PC-9 (cell line): Measurements from ENCODE around the gene STN1. TPM values are rescaled to one million over a fixed set of nuclear protein-coding genes. Genes with fewer than 3 reads are reported as not detected.

Source experiments
- BruUV-seq: library from RNA; stranded (reverse); fragments of 400-500 nt; replicated peaks from 2 replicates; lab custom pipeline; 2021; lab: Mats Ljungman, UMichigan
- CTCF ChIA-PET: fragments of 300-600 bp; sonication (Branson Sonifier 250); formaldehyde crosslinking; loops from one replicate; lab custom pipeline; 2022; ENCODE audit warnings: antibody characterized with exemption; lab: Charles Lee
- POLR2A ChIA-PET: fragments of 300-600 bp; sonication (Branson Sonifier 250); formaldehyde crosslinking; loops from one replicate; lab custom pipeline; 2022; ENCODE audit warnings: antibody characterized with exemption; ENCODE audit not compliant: unreplicated experiment; lab: Charles Lee
- DNase-seq, 2 experiments: peaks; one replicate each; pipeline versions ENCODE4 v3.0.0 to v3.0.0-alpha.2; 2015 to 2022; ENCODE audit warnings: mixed read lengths in 1 of 2
- H2AFZ ChIP-seq: fragments of 200-600 bp; sonication (generic); 2 replicates; pipeline ENCODE4 v1.8.1; 2017; ENCODE audit warnings: antibody characterized with exemption
- H3F3A ChIP-seq: fragments of 200-600 bp; sonication (generic); 2 replicates; pipeline ENCODE4 v1.8.1; 2017; ENCODE audit warnings: antibody characterized with exemption, mild to moderate bottlenecking, low read depth; ENCODE audit not compliant: insufficient read depth
- H3K27ac ChIP-seq: fragments of 200-600 bp; sonication (generic); 2 replicates; pipeline ENCODE4 v1.6.1; 2016; ENCODE audit warnings: mixed run types
- H3K27me3 ChIP-seq: fragments of 200-600 bp; sonication (generic); 2 replicates; pipeline ENCODE4 v1.6.1; 2016; ENCODE audit warnings: low read depth, mixed run types; ENCODE audit not compliant: insufficient read depth
- H3K36me3 ChIP-seq: fragments of 200-600 bp; sonication (generic); 2 replicates; pipeline ENCODE4 v1.6.1; 2016; ENCODE audit warnings: low read depth, mixed run types
- H3K4me1 ChIP-seq: fragments of 200-600 bp; sonication (generic); replicated peaks from 2 replicates; pipeline ENCODE4 v1.6.1; 2016; ENCODE audit warnings: mixed run types; ENCODE audit not compliant: insufficient read depth
- H3K4me2 ChIP-seq: fragments of 200-600 bp; sonication (generic); 2 replicates; pipeline ENCODE4 v1.6.1; 2017; ENCODE audit warnings: mixed run types
- H3K4me3 ChIP-seq: fragments of 200-600 bp; sonication (generic); 2 replicates; pipeline ENCODE4 v1.6.1; 2016; ENCODE audit warnings: mixed run types
- H3K79me2 ChIP-seq: fragments of 200-600 bp; sonication (generic); 2 replicates; pipeline ENCODE4 v1.6.1; 2017; ENCODE audit warnings: low read depth, mixed run types
- H3K9me2 ChIP-seq: fragments of 200-600 bp; sonication (generic); 2 replicates; pipeline ENCODE4 v1.8.1; 2017; ENCODE audit warnings: mild to moderate bottlenecking; ENCODE audit not compliant: insufficient read depth
- H3K9me3 ChIP-seq: fragments of 200-600 bp; sonication (generic); 2 replicates; pipeline ENCODE4 v1.8.1; 2016; ENCODE audit warnings: low read depth; ENCODE audit not compliant: insufficient read depth
- H4K20me1 ChIP-seq: fragments of 200-600 bp; sonication (generic); 2 replicates; pipeline ENCODE4 v1.8.1; 2017; ENCODE audit not compliant: insufficient read depth
- EZH2 ChIP-seq: fragments of 200-600 bp; sonication (generic); IDR thresholded peaks from 2 replicates; pipeline ENCODE4 v1.8.0; 2017; ENCODE audit warnings: antibody characterized with exemption, low read depth
- intact Hi-C: fragments of 100-400 bp; cut with micrococcal nuclease; formaldehyde crosslinking; loops from one replicate; pipeline ENCODE4 v1.10.0; 2022; ENCODE audit not compliant: unreplicated experiment
- total RNA-seq: library from RNA; stranded (reverse); gene quantifications from 2 replicates; pipeline ENCODE4 v1.2.3, GENCODE V29; 2021
- TF ChIP-seq, protein P1 (sequence below): fragments of 200-600 bp; sonication (generic); conservative IDR thresholded peaks from 2 replicates; pipeline ENCODE4 v1.6.1; 2017; ENCODE audit warnings: mixed run types, antibody characterized with exemption, mild to moderate bottlenecking, moderate library complexity

STN1 gene
- total RNA-seq, 1 experiment from 2014 or later, result 20.5 TPM

DNA sequence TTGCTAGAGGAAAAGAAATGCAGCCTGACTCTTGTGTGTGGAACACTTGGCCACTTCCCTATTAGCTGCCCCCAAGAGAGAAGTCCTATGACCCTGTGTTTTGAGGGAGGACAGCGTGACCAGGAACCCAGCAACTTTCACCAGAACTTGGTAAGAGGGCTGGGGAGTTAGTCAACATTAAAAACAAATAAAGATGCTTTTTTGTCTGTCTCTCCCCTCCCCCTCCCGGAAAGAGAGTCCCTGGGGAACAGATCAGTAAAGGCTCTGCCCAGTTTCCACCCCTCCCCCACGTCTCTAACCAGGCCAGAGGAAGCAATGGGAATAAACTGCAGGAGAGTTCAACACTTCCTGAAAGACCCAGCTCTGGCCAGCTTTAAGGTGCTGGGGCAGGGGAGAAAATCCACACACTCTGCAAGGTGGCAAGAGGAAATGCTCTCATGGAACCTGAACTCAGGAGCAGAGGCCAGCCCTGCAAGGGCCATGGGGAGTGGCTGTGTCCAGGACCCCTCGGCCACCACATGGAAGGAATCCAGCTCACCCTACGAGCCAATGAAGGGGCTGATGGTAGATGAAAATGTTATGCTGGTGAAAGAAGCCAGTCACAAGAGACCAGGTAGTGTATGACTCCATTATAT lies 84.1 kb downstream of the STN1 start:
- Histone ChIP-seq H4K20me1 (no peaks in the 10 kb centered on the region), H3K4me1 (peaks cover 3% of the 10 kb centered on the region), H3K36me3 (no peaks in the 10 kb centered on the region), H3K79me2 (no peaks in the 10 kb centered on the region), H3K27me3 (no peaks in the 10 kb centered on the region), H2AFZ (no peak overlapping the region), H3K9me2 (no peaks in the 10 kb centered on the region), H3K27ac (no peak overlapping the region), H3K9me3 (no peaks in the 10 kb centered on the region), H3K4me2 (no peak overlapping the region), H3K4me3 (no peak overlapping the region), H3F3A (no peaks in the 10 kb centered on the region)
- ChIA-PET CTCF (no interaction called here), POLR2A (no interaction called here)
- DNase-seq, result no peak
- BruUV-seq, result no TSS peak
- intact Hi-C loops, result no loop called here
- TF ChIP-seq EZH2, result no peak
- TF ChIP-seq, protein P1, sequence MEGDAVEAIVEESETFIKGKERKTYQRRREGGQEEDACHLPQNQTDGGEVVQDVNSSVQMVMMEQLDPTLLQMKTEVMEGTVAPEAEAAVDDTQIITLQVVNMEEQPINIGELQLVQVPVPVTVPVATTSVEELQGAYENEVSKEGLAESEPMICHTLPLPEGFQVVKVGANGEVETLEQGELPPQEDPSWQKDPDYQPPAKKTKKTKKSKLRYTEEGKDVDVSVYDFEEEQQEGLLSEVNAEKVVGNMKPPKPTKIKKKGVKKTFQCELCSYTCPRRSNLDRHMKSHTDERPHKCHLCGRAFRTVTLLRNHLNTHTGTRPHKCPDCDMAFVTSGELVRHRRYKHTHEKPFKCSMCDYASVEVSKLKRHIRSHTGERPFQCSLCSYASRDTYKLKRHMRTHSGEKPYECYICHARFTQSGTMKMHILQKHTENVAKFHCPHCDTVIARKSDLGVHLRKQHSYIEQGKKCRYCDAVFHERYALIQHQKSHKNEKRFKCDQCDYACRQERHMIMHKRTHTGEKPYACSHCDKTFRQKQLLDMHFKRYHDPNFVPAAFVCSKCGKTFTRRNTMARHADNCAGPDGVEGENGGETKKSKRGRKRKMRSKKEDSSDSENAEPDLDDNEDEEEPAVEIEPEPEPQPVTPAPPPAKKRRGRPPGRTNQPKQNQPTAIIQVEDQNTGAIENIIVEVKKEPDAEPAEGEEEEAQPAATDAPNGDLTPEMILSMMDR, result no peak

DNA sequence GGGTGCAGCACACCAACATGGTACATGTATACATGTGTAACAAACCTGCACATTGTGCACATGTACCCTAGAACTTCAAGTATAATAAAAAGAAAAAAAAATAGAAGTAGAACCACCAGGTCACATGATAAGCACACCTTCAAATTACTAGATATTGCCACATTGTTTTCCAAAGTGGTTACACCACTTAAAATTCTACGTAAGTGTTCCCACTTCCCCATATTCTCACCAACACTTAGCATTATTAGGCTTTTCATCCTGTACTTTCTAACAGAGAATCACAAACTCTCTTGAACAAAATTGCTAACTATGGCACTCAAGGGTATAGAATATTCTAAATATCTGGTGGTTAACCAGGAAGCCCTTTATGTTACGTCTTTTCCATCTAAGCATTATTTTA lies 85.2 kb downstream of the STN1 start:
- Histone ChIP-seq H3K4me1 (peaks cover 13% of the 10 kb centered on the region), H3K27me3 (no peaks in the 10 kb centered on the region), H3K9me3 (no peaks in the 10 kb centered on the region), H3K4me3 (no peak overlapping the region), H3K36me3 (no peaks in the 10 kb centered on the region), H4K20me1 (no peaks in the 10 kb centered on the region), H2AFZ (no peak overlapping the region), H3K9me2 (no peaks in the 10 kb centered on the region), H3K4me2 (no peak overlapping the region), H3K79me2 (no peaks in the 10 kb centered on the region), H3F3A (peaks cover 7% of the 10 kb centered on the region; the same call in 1 of the 2 replicates), H3K27ac (no peak overlapping the region)
- TF ChIP-seq EZH2, result no peak
- TF ChIP-seq, protein P1, result no peak
- ChIA-PET CTCF (no interaction called here), POLR2A (no interaction called here)
- intact Hi-C loops, result no loop called here
- DNase-seq, result no peak
- no TSS peak for BruUV-seq

Other genes with a start within 250 kb of the STN1 start
- 12.5 and 14.0 TPM in 2 replicates for gene SH3PXD2A, start 62.6 kb downstream of the STN1 start, total RNA-seq
- 24.0 and 30.4 TPM in 2 replicates for gene SLK, start 49.0 kb upstream of the STN1 start, total RNA-seq
- gene COL17A1, start 167.7 kb upstream of the STN1 start, total RNA-seq, result 31.6 and 41.3 TPM in 2 replicates
- 4.3 TPM in 2 replicates for gene SFR1, start 204.0 kb upstream of the STN1 start, total RNA-seq